HG03378 (cell line): ENCODE measurements around the gene FRZB.
"Not testable (repeated sequence)": the region's sequence is repeated elsewhere in the genome, so short reads cannot be mapped to it uniquely, and the experiment has no call there.

Source experiments
- ATAC-seq: cut with Tn5 transposase; IDR thresholded peaks from one replicate; pipeline ENCODE4 v1.9.1; 2021; ENCODE audit warnings: mild to moderate bottlenecking, moderate library complexity; ENCODE audit not compliant: unreplicated experiment

Gene FRZB

GRCh38 chr2:182890773-182891378 lies 24.4 kb upstream of the FRZB start:
- ATAC-seq, result no peak

- no peak for ATAC-seq
Observed at GRCh38 chr2:182890305-182890704, 23.9 kb upstream of the FRZB start.

- ATAC-seq, result no peak
Observed at GRCh38 chr2:182887753-182888415, 21.4 kb upstream of the FRZB start.

- ATAC-seq, result no peak
Observed at GRCh38 chr2:182887093-182887492, 20.7 kb upstream of the FRZB start.

- ATAC-seq, result no peak
Observed at GRCh38 chr2:182885771-182886170, 19.3 kb upstream of the FRZB start.

- no peak for ATAC-seq
Observed at GRCh38 chr2:182883451-182883850, 17.0 kb upstream of the FRZB start.

- not testable (repeated sequence) for ATAC-seq
Observed at GRCh38 chr2:182880100-182880499, 13.7 kb upstream of the FRZB start.

- not testable (repeated sequence) for ATAC-seq
Observed at GRCh38 chr2:182876653-182877052, 10.2 kb upstream of the FRZB start.

- no peak for ATAC-seq
Observed at GRCh38 chr2:182870227-182870626, 3.8 kb upstream of the FRZB start.

- ATAC-seq, result no peak
Observed at GRCh38 chr2:182868054-182868796, 1.8 kb upstream of the FRZB start.

- no peak for ATAC-seq
Observed at GRCh38 chr2:182867426-182868053, 1.1 kb upstream of the FRZB start.

GRCh38 chr2:182866095-182866460 lies 359 bp downstream of the FRZB start:
- ATAC-seq, result no peak

- ATAC-seq, result no peak
Observed at GRCh38 chr2:182864949-182865570, 1.4 kb downstream of the FRZB start.

GRCh38 chr2:182863642-182864041 lies 2.8 kb downstream of the FRZB start:
- no peak for ATAC-seq

- no peak for ATAC-seq
Observed at GRCh38 chr2:182862091-182862490, 4.3 kb downstream of the FRZB start.

- ATAC-seq, result no peak
Observed at GRCh38 chr2:182860858-182861257, 5.6 kb downstream of the FRZB start.

- no peak for ATAC-seq
Observed at GRCh38 chr2:182858671-182859070, 7.8 kb downstream of the FRZB start.

- ATAC-seq, result no peak
Observed at GRCh38 chr2:182855376-182855775, 11.1 kb downstream of the FRZB start.

- no peak for ATAC-seq
Observed at GRCh38 chr2:182854375-182855105, 11.9 kb downstream of the FRZB start.

GRCh38 chr2:182852801-182853200 lies 13.6 kb downstream of the FRZB start:
- no peak for ATAC-seq

- no peak for ATAC-seq
Observed at GRCh38 chr2:182852090-182852489, 14.3 kb downstream of the FRZB start.
